WTC11 (cell line): Measurements from ENCODE around the gene PIAS3.

Experiments
- ELF4 ChIP-seq: sonication (generic); formaldehyde crosslinking; IDR thresholded peaks from 2 replicates; pipeline ENCODE4 v1.8.1; 2022; ENCODE audit warnings: low read depth, mild to moderate bottlenecking, moderate library complexity, missing genetic modification reagents
- ETV6 ChIP-seq: sonication (generic); formaldehyde crosslinking; IDR thresholded peaks from 2 replicates; pipeline ENCODE4 v1.8.1; 2022; ENCODE audit warnings: mild to moderate bottlenecking, missing genetic modification reagents
- FOXP1 ChIP-seq: sonication (generic); formaldehyde crosslinking; IDR thresholded peaks from 2 replicates; pipeline ENCODE4 v1.8.0; 2022; ENCODE audit warnings: missing genetic modification reagents, mild to moderate bottlenecking, moderate library complexity, borderline replicate concordance
- HMGA2 ChIP-seq: fragments of 250-450 bp; sonication (Bioruptor Pico); IDR thresholded peaks from 2 replicates; pipeline ENCODE4 v1.4.0; 2021; ENCODE audit warnings: mild to moderate bottlenecking, moderate library complexity
- JUN ChIP-seq: sonication (generic); formaldehyde crosslinking; IDR thresholded peaks from 2 replicates; pipeline ENCODE4 v1.8.0; 2023; ENCODE audit warnings: mild to moderate bottlenecking, missing genetic modification reagents
- NR2C2 ChIP-seq: sonication (generic); formaldehyde crosslinking; IDR thresholded peaks from 2 replicates; pipeline ENCODE4 v1.8.0; 2022; ENCODE audit warnings: mild to moderate bottlenecking, missing genetic modification reagents
- RORB ChIP-seq: fragments of 250-450 bp; sonication (Bioruptor Pico); IDR thresholded peaks from 2 replicates; pipeline ENCODE4 v1.9.0; 2021; ENCODE audit warnings: mild to moderate bottlenecking
- ZNF138 ChIP-seq: sonication (generic); formaldehyde crosslinking; conservative IDR thresholded peaks from 2 replicates; pipeline ENCODE4 v1.8.1; 2022; ENCODE audit warnings: mild to moderate bottlenecking, moderate library complexity, missing genetic modification reagents
- TF ChIP-seq, protein P1 (sequence below): sonication (generic); formaldehyde crosslinking; IDR thresholded peaks from 2 replicates; pipeline ENCODE4 v1.8.1; 2023; ENCODE audit warnings: mild to moderate bottlenecking, missing genetic modification reagents, borderline replicate concordance
- TF ChIP-seq, protein P2 (sequence below): fragments of 200-600 bp; IDR thresholded peaks from 2 replicates; pipeline ENCODE4 v1.8.0; 2022; ENCODE audit warnings: antibody characterized with exemption
- TF ChIP-seq, protein P3 (sequence below): sonication (generic); formaldehyde crosslinking; IDR thresholded peaks from 2 replicates; pipeline ENCODE4 v1.8.1; 2023; ENCODE audit warnings: mild to moderate bottlenecking, missing genetic modification reagents
- TF ChIP-seq, protein P4 (sequence below): sonication (generic); formaldehyde crosslinking; IDR thresholded peaks from 2 replicates; pipeline ENCODE4 v1.8.0; 2022; ENCODE audit warnings: mild to moderate bottlenecking, missing genetic modification reagents

DNA sequence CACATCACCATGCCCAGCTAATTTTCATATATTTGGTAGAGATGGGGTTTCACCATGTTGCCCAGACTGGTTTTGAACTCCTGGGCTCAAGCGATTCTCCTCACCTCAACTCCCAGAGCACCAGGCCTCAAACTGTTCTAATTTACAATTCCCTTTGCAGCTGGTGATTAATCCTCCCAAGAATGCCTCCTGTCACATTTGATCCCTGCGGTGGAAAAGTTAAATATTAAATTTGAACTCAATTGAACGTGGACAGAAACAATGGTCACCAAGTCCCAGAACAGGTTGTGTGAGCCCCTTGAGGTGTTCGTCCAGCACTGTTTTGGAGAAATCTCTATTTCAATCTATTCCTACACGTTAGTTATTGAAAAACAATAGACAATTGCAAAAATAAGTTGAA is 28.8 kb upstream of the PIAS3 start:
- TF ChIP-seq ELF4 (CRISPR knock-in tag) (no peak), NR2C2 (CRISPR knock-in tag) (no peak), RORB (CRISPR knock-in tag) (no peak), FOXP1 (no peak), HMGA2 (CRISPR knock-in tag) (no peak), ETV6 (CRISPR knock-in tag) (no peak), JUN (CRISPR knock-in tag) (no peak), ZNF138 (CRISPR knock-in tag) (no peak)
- TF ChIP-seq, protein P1, sequence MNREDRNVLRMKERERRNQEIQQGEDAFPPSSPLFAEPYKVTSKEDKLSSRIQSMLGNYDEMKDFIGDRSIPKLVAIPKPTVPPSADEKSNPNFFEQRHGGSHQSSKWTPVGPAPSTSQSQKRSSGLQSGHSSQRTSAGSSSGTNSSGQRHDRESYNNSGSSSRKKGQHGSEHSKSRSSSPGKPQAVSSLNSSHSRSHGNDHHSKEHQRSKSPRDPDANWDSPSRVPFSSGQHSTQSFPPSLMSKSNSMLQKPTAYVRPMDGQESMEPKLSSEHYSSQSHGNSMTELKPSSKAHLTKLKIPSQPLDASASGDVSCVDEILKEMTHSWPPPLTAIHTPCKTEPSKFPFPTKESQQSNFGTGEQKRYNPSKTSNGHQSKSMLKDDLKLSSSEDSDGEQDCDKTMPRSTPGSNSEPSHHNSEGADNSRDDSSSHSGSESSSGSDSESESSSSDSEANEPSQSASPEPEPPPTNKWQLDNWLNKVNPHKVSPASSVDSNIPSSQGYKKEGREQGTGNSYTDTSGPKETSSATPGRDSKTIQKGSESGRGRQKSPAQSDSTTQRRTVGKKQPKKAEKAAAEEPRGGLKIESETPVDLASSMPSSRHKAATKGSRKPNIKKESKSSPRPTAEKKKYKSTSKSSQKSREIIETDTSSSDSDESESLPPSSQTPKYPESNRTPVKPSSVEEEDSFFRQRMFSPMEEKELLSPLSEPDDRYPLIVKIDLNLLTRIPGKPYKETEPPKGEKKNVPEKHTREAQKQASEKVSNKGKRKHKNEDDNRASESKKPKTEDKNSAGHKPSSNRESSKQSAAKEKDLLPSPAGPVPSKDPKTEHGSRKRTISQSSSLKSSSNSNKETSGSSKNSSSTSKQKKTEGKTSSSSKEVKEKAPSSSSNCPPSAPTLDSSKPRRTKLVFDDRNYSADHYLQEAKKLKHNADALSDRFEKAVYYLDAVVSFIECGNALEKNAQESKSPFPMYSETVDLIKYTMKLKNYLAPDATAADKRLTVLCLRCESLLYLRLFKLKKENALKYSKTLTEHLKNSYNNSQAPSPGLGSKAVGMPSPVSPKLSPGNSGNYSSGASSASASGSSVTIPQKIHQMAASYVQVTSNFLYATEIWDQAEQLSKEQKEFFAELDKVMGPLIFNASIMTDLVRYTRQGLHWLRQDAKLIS (CRISPR knock-in tag), result no peak
- TF ChIP-seq, protein P2, sequence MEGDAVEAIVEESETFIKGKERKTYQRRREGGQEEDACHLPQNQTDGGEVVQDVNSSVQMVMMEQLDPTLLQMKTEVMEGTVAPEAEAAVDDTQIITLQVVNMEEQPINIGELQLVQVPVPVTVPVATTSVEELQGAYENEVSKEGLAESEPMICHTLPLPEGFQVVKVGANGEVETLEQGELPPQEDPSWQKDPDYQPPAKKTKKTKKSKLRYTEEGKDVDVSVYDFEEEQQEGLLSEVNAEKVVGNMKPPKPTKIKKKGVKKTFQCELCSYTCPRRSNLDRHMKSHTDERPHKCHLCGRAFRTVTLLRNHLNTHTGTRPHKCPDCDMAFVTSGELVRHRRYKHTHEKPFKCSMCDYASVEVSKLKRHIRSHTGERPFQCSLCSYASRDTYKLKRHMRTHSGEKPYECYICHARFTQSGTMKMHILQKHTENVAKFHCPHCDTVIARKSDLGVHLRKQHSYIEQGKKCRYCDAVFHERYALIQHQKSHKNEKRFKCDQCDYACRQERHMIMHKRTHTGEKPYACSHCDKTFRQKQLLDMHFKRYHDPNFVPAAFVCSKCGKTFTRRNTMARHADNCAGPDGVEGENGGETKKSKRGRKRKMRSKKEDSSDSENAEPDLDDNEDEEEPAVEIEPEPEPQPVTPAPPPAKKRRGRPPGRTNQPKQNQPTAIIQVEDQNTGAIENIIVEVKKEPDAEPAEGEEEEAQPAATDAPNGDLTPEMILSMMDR, result no peak
- TF ChIP-seq, protein P3, sequence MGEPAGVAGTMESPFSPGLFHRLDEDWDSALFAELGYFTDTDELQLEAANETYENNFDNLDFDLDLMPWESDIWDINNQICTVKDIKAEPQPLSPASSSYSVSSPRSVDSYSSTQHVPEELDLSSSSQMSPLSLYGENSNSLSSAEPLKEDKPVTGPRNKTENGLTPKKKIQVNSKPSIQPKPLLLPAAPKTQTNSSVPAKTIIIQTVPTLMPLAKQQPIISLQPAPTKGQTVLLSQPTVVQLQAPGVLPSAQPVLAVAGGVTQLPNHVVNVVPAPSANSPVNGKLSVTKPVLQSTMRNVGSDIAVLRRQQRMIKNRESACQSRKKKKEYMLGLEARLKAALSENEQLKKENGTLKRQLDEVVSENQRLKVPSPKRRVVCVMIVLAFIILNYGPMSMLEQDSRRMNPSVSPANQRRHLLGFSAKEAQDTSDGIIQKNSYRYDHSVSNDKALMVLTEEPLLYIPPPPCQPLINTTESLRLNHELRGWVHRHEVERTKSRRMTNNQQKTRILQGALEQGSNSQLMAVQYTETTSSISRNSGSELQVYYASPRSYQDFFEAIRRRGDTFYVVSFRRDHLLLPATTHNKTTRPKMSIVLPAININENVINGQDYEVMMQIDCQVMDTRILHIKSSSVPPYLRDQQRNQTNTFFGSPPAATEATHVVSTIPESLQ, result no peak
- TF ChIP-seq, protein P4, sequence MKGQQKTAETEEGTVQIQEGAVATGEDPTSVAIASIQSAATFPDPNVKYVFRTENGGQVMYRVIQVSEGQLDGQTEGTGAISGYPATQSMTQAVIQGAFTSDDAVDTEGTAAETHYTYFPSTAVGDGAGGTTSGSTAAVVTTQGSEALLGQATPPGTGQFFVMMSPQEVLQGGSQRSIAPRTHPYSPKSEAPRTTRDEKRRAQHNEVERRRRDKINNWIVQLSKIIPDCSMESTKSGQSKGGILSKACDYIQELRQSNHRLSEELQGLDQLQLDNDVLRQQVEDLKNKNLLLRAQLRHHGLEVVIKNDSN (CRISPR knock-in tag), result no peak
